ENCODE results near the gene NHERF2. TPM values are rescaled to one million over a fixed set of nuclear protein-coding genes. Genes with fewer than 3 reads are reported as not detected.

The NHERF2 gene
- total RNA-seq, 5 donors from 2014 or later (not counting 1 experiment from before 2014, with no cell fraction given): 2.9 to 6.8 (median 5.8) TPM

GRCh38 chr16:1990351-1991134 lies 36.2 kb upstream of the NHERF2 start:
- POLR2A ChIA-PET: interaction anchor here in 1 of 2 donors (0.9 kb wide), 1 partner anchor 20 kb away, joined by 3 read pairs; no protein-coding TSS in a partner anchor
- Histone ChIP-seq H3K4me3 (ENCODE audit: control insufficient read depth in 1 of 2, extremely low read depth in 1 of 2, low read length in 1 of 2) (peak overlapping the region; percentile 52 to 58), H3K9me3 (no peaks in the 10 kb centered on the region), H3K36me3 (ENCODE audit: control insufficient read depth in 2 of 2, extremely low read depth in 1 of 2, insufficient read depth in 1 of 2, low read length in 1 of 2) (peaks cover 0 to 7% of the 10 kb centered on the region in 2 donors), H3K4me1 (ENCODE audit: control insufficient read depth in 1 of 2, extremely low read depth in 1 of 2, insufficient read depth in 2 of 2, low read length in 2 of 2) (peaks cover 16 to 30% of the 10 kb centered on the region in 2 experiments), H3K27ac (ENCODE audit: low read length) (no peak overlapping the region), H3K27me3 (replicated peaks in 1 of 2; ENCODE audit: control insufficient read depth in 2 of 2, extremely low read depth in 1 of 2, insufficient read depth in 2 of 2, low read length in 1 of 2) (peaks cover 3 to 35% of the 10 kb centered on the region in 2 experiments)
- ATAC-seq (replicated peaks in 1 of 4) (no peak), DNase-seq (peak in 5 of 35 experiments; percentile 32 to 56 (median 50))
- 6% methylated on average over 28 of the region's 50 CpGs for WGBS (ENCODE audit: insufficient coverage)
- H3K27ac Mint-ChIP-seq: peak overlapping the region in 1 of 2 donors; percentile 39
- H3K27me3 Mint-ChIP-seq: peaks cover 5 to 14% of the 10 kb centered on the region in 2 donors
- H3K9me3 Mint-ChIP-seq: no peaks in the 10 kb centered on the region
- H3K4me3 Mint-ChIP-seq: peak overlapping the region; percentile 73 to 77 (median 75)
- H3K36me3 Mint-ChIP-seq: peaks cover 5% of the 10 kb centered on the region
- peaks cover 7 to 30% (median 19%) of the 10 kb centered on the region in 3 donors for H3K4me1 Mint-ChIP-seq
- CTCF ChIA-PET: no interaction called here

GRCh38 chr16:1991135-1991551 lies 35.6 kb upstream of the NHERF2 start:
- ATAC-seq (replicated peaks in 1 of 4): peak; percentile 21 to 38 (median 30)
- CTCF ChIA-PET: no interaction called here
- H3K27me3 Mint-ChIP-seq: peaks cover 5 to 14% of the 10 kb centered on the region in 2 donors
- peaks cover 3 to 35% of the 10 kb centered on the region in 2 experiments for H3K27me3 ChIP-seq (replicated peaks in 1 of 2; ENCODE audit: control insufficient read depth in 2 of 2, extremely low read depth in 1 of 2, insufficient read depth in 2 of 2, low read length in 1 of 2)
- H3K4me3 ChIP-seq (ENCODE audit: control insufficient read depth in 1 of 2, extremely low read depth in 1 of 2, low read length in 1 of 2): peak overlapping the region; percentile 52 to 58
- peak in 25 of 35 experiments; percentile 15 to 75 (median 46) for DNase-seq
- H3K36me3 ChIP-seq (ENCODE audit: control insufficient read depth in 2 of 2, extremely low read depth in 1 of 2, insufficient read depth in 1 of 2, low read length in 1 of 2): peaks cover 0 to 3% of the 10 kb centered on the region in 2 donors
- H3K9me3 ChIP-seq: no peaks in the 10 kb centered on the region
- H3K27ac Mint-ChIP-seq: peak overlapping the region; percentile 12 to 57
- WGBS (ENCODE audit: insufficient coverage): under 1% methylated on average over 18 of the region's 18 CpGs
- peak overlapping the region; percentile 68 for H3K27ac ChIP-seq (ENCODE audit: low read length)
- POLR2A ChIA-PET: interaction anchor here in 1 of 2 donors (0.9 kb wide), 1 partner anchor 20 kb away, joined by 3 read pairs; no protein-coding TSS in a partner anchor
- H3K9me3 Mint-ChIP-seq: no peaks in the 10 kb centered on the region
- H3K4me1 ChIP-seq (ENCODE audit: control insufficient read depth in 1 of 2, extremely low read depth in 1 of 2, insufficient read depth in 2 of 2, low read length in 2 of 2): peaks cover 16 to 30% of the 10 kb centered on the region in 2 experiments
- peaks cover 7 to 30% (median 19%) of the 10 kb centered on the region in 3 donors for H3K4me1 Mint-ChIP-seq
- peak overlapping the region; percentile 73 to 77 (median 75) for H3K4me3 Mint-ChIP-seq
- peaks cover 5% of the 10 kb centered on the region for H3K36me3 Mint-ChIP-seq

- ChIA-PET CTCF (interaction anchor here in 1 of 2 donors (1.1 kb wide), 1 partner anchor 27 kb away, joined by 3 read pairs; the partner anchor contains the start of gene RPS2), POLR2A (interaction anchor here in 1 of 2 donors (0.6 to 1.4 kb wide), 4 partner anchors 21 to 230 kb away, joined by 3 to 9 read pairs (median 4); partner anchors contain the start of gene RPS2)
- WGBS (ENCODE audit: insufficient coverage): 10% methylated on average over 20 of the region's 22 CpGs
Measured at GRCh38 chr16:1991588-1991947, 35.1 kb upstream of the NHERF2 start.

GRCh38 chr16:1991948-1992703 lies 34.6 kb upstream of the NHERF2 start:
- Histone ChIP-seq H3K9me3 (no peaks in the 10 kb centered on the region), H3K4me1 (ENCODE audit: control insufficient read depth in 1 of 2, extremely low read depth in 1 of 2, insufficient read depth in 2 of 2, low read length in 2 of 2) (peaks cover 16 to 30% of the 10 kb centered on the region in 2 experiments), H3K27ac (ENCODE audit: low read length) (peak overlapping the region; percentile 68), H3K4me3 (ENCODE audit: control insufficient read depth in 1 of 2, extremely low read depth in 1 of 2, low read length in 1 of 2) (peak overlapping the region; percentile 35 to 52), H3K36me3 (ENCODE audit: control insufficient read depth in 2 of 2, extremely low read depth in 1 of 2, insufficient read depth in 1 of 2, low read length in 1 of 2) (peaks cover under 1 to 2% of the 10 kb centered on the region in 2 donors), H3K27me3 (replicated peaks in 1 of 2; ENCODE audit: control insufficient read depth in 2 of 2, extremely low read depth in 1 of 2, insufficient read depth in 2 of 2, low read length in 1 of 2) (peaks cover 3 to 35% of the 10 kb centered on the region in 2 experiments)
- Mint-ChIP-seq H3K27me3 (peaks cover 5 to 14% of the 10 kb centered on the region in 2 donors), H3K36me3 (peaks cover under 1% of the 10 kb centered on the region), H3K4me1 (peaks cover 7 to 28% (median 19%) of the 10 kb centered on the region in 3 donors), H3K9me3 (no peaks in the 10 kb centered on the region), H3K4me3 (peak overlapping the region; percentile 73 to 77 (median 75)), H3K27ac (peak overlapping the region in 1 of 2 donors; percentile 12)
- DNase-seq (peak; percentile 90 to 99 (median 97)), ATAC-seq (replicated peaks in 1 of 4) (peak; percentile 79 to 89 (median 83))
- POLR2A ChIA-PET: interaction anchor here in 1 of 2 donors (0.6 to 1.4 kb wide), 5 partner anchors 10 to 230 kb away, joined by 3 to 9 read pairs (median 3); partner anchors contain the start of gene RPS2
- WGBS (ENCODE audit: insufficient coverage): 6% methylated on average over 73 of the region's 96 CpGs
- CTCF ChIA-PET: interaction anchor here in 1 of 2 donors (0.5 to 1.1 kb wide), 4 partner anchors 12 to 163 kb away, joined by 3 read pairs; partner anchors contain the start of genes RPS2 and TRAF7

More at GRCh38 chr16:1991588-1991947, 35.1 kb upstream of the NHERF2 start:
- no peaks in the 10 kb centered on the region for H3K36me3 ChIP-seq (ENCODE audit: control insufficient read depth in 2 of 2, extremely low read depth in 1 of 2, insufficient read depth in 1 of 2, low read length in 1 of 2)
- H3K27me3 ChIP-seq (replicated peaks in 1 of 2; ENCODE audit: control insufficient read depth in 2 of 2, extremely low read depth in 1 of 2, insufficient read depth in 2 of 2, low read length in 1 of 2): peaks cover 3 to 35% of the 10 kb centered on the region in 2 experiments
- H3K4me3 ChIP-seq (ENCODE audit: control insufficient read depth in 1 of 2, extremely low read depth in 1 of 2, low read length in 1 of 2): peak overlapping the region; percentile 35 to 52
- peak overlapping the region; percentile 73 to 77 (median 75) for H3K4me3 Mint-ChIP-seq
- peak overlapping the region; percentile 12 to 57 for H3K27ac Mint-ChIP-seq
- H3K9me3 Mint-ChIP-seq: no peaks in the 10 kb centered on the region
- peaks cover 16 to 30% of the 10 kb centered on the region in 2 experiments for H3K4me1 ChIP-seq (ENCODE audit: control insufficient read depth in 1 of 2, extremely low read depth in 1 of 2, insufficient read depth in 2 of 2, low read length in 2 of 2)
- H3K27me3 Mint-ChIP-seq: peaks cover 5 to 14% of the 10 kb centered on the region in 2 donors
- DNase-seq (no peak), ATAC-seq (replicated peaks in 1 of 4) (no peak)
- H3K27ac ChIP-seq (ENCODE audit: low read length): peak overlapping the region; percentile 68
- peaks cover 7 to 29% (median 19%) of the 10 kb centered on the region in 3 donors for H3K4me1 Mint-ChIP-seq
- no peaks in the 10 kb centered on the region for H3K9me3 ChIP-seq
- peaks cover 1% of the 10 kb centered on the region for H3K36me3 Mint-ChIP-seq

GRCh38 chr16:1992704-1993317 lies 33.9 kb upstream of the NHERF2 start:
- Histone ChIP-seq H3K27ac (ENCODE audit: low read length) (peak overlapping the region; percentile 57), H3K36me3 (ENCODE audit: control insufficient read depth in 2 of 2, extremely low read depth in 1 of 2, insufficient read depth in 1 of 2, low read length in 1 of 2) (peaks cover 2 to 6% of the 10 kb centered on the region in 2 donors), H3K4me1 (ENCODE audit: control insufficient read depth in 1 of 2, extremely low read depth in 1 of 2, insufficient read depth in 2 of 2, low read length in 2 of 2) (peaks cover 16 to 30% of the 10 kb centered on the region in 2 experiments), H3K27me3 (replicated peaks in 1 of 2; ENCODE audit: control insufficient read depth in 2 of 2, extremely low read depth in 1 of 2, insufficient read depth in 2 of 2, low read length in 1 of 2) (peaks cover 3 to 33% of the 10 kb centered on the region in 2 experiments), H3K9me3 (no peaks in the 10 kb centered on the region), H3K4me3 (ENCODE audit: control insufficient read depth in 1 of 2, extremely low read depth in 1 of 2, low read length in 1 of 2) (no peak overlapping the region)
- Mint-ChIP-seq H3K4me1 (peaks cover 7 to 28% (median 19%) of the 10 kb centered on the region in 3 donors), H3K27me3 (peaks cover 5 to 14% of the 10 kb centered on the region in 2 donors), H3K9me3 (no peaks in the 10 kb centered on the region), H3K4me3 (no peak overlapping the region), H3K27ac (no peak overlapping the region), H3K36me3 (peaks cover 3% of the 10 kb centered on the region)
- CTCF ChIA-PET: interaction anchor here in 1 of 2 donors (0.5 to 1.1 kb wide), 4 partner anchors 11 to 163 kb away, joined by 3 read pairs; partner anchors contain the start of genes RPS2 and TRAF7
- WGBS (ENCODE audit: insufficient coverage): 65% methylated on average over 50 of the region's 50 CpGs
- ATAC-seq (replicated peaks in 1 of 4) (no peak), DNase-seq (peak in 1 of 35 experiments; percentile 25)
- POLR2A ChIA-PET: interaction anchor here in 1 of 2 donors (0.7 to 1.4 kb wide), 3 partner anchors 9 to 159 kb away, joined by 3 to 9 read pairs (median 3); partner anchors contain the start of gene RPS2
